Right renal cortex interstitium (tissue), 3 donors: ENCODE measurements around the gene OR8K1. TPM values are rescaled to one million over a fixed set of nuclear protein-coding genes. Genes with fewer than 3 reads are reported as not detected.

Experiments
- DNase-seq, 3 donors: peaks; one replicate each; pipeline ENCODE4 v3.0.0-alpha.2; 2013; ENCODE audit warnings: low read depth in 3 of 3, low spot score in 2 of 3
- polyA plus RNA-seq, 3 donors: library from polyadenylated mRNA; unstranded; fragments of 120-200 nt; gene quantifications; one replicate each; pipeline ENCODE4 v1.2.1, GENCODE V29; 2013; ENCODE audit not compliant: insufficient read length in 3 of 3

The OR8K1 gene
- not detected for polyA plus RNA-seq

- DNase-seq: no peak
Observed at GRCh38 chr11:56345739-56346138, at the start of gene OR8K1. OR8K1 (plus strand) TSS chr11:56346039; CDS start chr11:56346039, 0 bp downstream.

GRCh38 chr11:56296898-56297297 is 48.9 kb upstream of the OR8K1 start:
- DNase-seq: no peak

- DNase-seq: no peak
Observed at GRCh38 chr11:56307836-56308235, 38.0 kb upstream of the OR8K1 start.

GRCh38 chr11:56314844-56315243 is 31.0 kb upstream of the OR8K1 start, which contains the start of gene OR8K3:
OR8K3 (plus strand) TSS chr11:56315144; CDS start chr11:56318307, 3,163 bp downstream.
- DNase-seq: no peak

- no peak for DNase-seq
Observed at GRCh38 chr11:56331861-56332491, 13.9 kb upstream of the OR8K1 start.

GRCh38 chr11:56333156-56333555 is 12.7 kb upstream of the OR8K1 start:
- no peak for DNase-seq

- DNase-seq: no peak
Observed at GRCh38 chr11:56340289-56340688, 5.5 kb upstream of the OR8K1 start.

- no peak for DNase-seq
Observed at GRCh38 chr11:56353991-56354390, 8.2 kb downstream of the OR8K1 start, which contains the start of gene OR8J1. OR8J1 (plus strand) TSS chr11:56354291; CDS start chr11:56360247, 5,956 bp downstream.

- DNase-seq: no peak
Observed at GRCh38 chr11:56375324-56375723, 29.5 kb downstream of the OR8K1 start, which contains the start of gene OR8U1. OR8U1 (plus strand) TSS chr11:56375624; CDS start chr11:56375624, 0 bp downstream.

- DNase-seq: no peak
Observed at GRCh38 chr11:56380120-56380519, 34.3 kb downstream of the OR8K1 start.

GRCh38 chr11:56394381-56394780 is 48.5 kb downstream of the OR8K1 start:
- DNase-seq: no peak

- DNase-seq: no peak
Observed at GRCh38 chr11:56396047-56396446, 50.2 kb downstream of the OR8K1 start.

Other genes with a start within 250 kb of the OR8K1 start
- under 1 TPM in 1 of 3 donors, not detected in 2; 0.04 TPM for gene OR8H2, start 242.4 kb upstream of the OR8K1 start, polyA plus RNA-seq
- not detected for gene OR8H3, start 223.7 kb upstream of the OR8K1 start, polyA plus RNA-seq
- gene OR8J3, start 205.8 kb upstream of the OR8K1 start, polyA plus RNA-seq: not detected
- not detected for gene OR8K5, start 185.7 kb upstream of the OR8K1 start, polyA plus RNA-seq
- not detected for gene OR5J2, start 169.4 kb upstream of the OR8K1 start, polyA plus RNA-seq
- not detected for gene OR5T2, start 111.8 kb upstream of the OR8K1 start, polyA plus RNA-seq
- gene OR5T3, start 93.8 kb upstream of the OR8K1 start, polyA plus RNA-seq: not detected
- gene OR5T1, start 71.9 kb upstream of the OR8K1 start, polyA plus RNA-seq: not detected
- gene OR8H1, start 53.8 kb upstream of the OR8K1 start, polyA plus RNA-seq: not detected
- not detected for gene OR8K3, start 30.9 kb upstream of the OR8K1 start, polyA plus RNA-seq
- gene OR8J1, start 8.3 kb downstream of the OR8K1 start, polyA plus RNA-seq: not detected
- not detected for gene OR8U1, start 29.6 kb downstream of the OR8K1 start, polyA plus RNA-seq
- gene OR5AL1, start 66.7 kb downstream of the OR8K1 start, polyA plus RNA-seq: not detected
- not detected for gene OR5M3, start 127.3 kb downstream of the OR8K1 start, polyA plus RNA-seq
- gene OR5M8, start 145.3 kb downstream of the OR8K1 start, polyA plus RNA-seq: not detected
- not detected for gene OR5M11, start 197.2 kb downstream of the OR8K1 start, polyA plus RNA-seq
- not detected for gene OR5M10, start 231.7 kb downstream of the OR8K1 start, polyA plus RNA-seq